ENCODE results near the gene SLC38A2.

GRCh38 chr12:46364300-46364696 is 8.3 kb downstream of the SLC38A2 start:
- TF ChIP-seq CTCF (tag by site-specific recombination; IDR thresholded peaks at IDR 0.05), result no peak
- no peak for TF ChIP-seq ZNF335 (tag by site-specific recombination; conservative IDR thresholded peaks at IDR 0.05)
- TF ChIP-seq SCRT2 (tag by site-specific recombination; IDR thresholded peaks at IDR 0.05), result no peak
- TF ChIP-seq SETDB1 (IDR thresholded peaks at IDR 0.05; ENCODE audit: insufficient read length, low read length), result no peak
- no peak for TF ChIP-seq ZNF140 (tag by site-specific recombination; IDR thresholded peaks at IDR 0.05)
- no peak for TF ChIP-seq ZNF449 (tag by site-specific recombination; IDR thresholded peaks at IDR 0.05)
- no peak for TF ChIP-seq ZNF510 (tag by site-specific recombination; IDR thresholded peaks at IDR 0.05; ENCODE audit: insufficient replicate concordance)
- TF ChIP-seq ZNF416 (tag by site-specific recombination; IDR thresholded peaks at IDR 0.05), result no peak
- no peak for TF ChIP-seq ZBTB49 (tag by site-specific recombination; IDR thresholded peaks at IDR 0.05; ENCODE audit: low read depth)
- TF ChIP-seq ZNF133 (tag by site-specific recombination; IDR thresholded peaks at IDR 0.05), result no peak
